Measurements from ENCODE around the gene ING2. TPM values are rescaled to one million over a fixed set of nuclear protein-coding genes. Genes with fewer than 3 reads are reported as not detected.

Gene ING2
- total and polyA plus RNA-seq, 4 donors, result 3.9 to 8.8 (median 5.1) TPM

DNA sequence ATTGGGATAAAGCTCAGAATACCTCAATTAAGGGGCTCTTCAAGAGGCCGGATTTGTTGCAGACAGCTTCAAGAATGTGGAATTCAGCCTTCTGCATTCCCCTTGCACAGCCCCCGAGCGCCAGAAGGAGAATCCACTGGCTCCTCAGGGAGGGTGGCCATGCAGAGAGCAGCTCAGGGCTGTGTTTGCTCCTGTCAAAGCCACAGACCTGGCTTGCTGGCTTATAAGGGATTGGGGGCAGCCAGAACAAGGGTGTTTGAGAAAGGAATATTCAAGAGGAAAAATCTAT, 36.8 kb downstream of the ING2 start:
- H3K36me3 ChIP-seq (ENCODE audit: control insufficient read depth in 4 of 4, insufficient read depth in 3 of 4, low read depth in 1 of 4, low read length in 3 of 4), result no peaks in the 10 kb centered on the region
- H3K9ac ChIP-seq (ENCODE audit: low read depth in 1 of 2, low read length in 2 of 2), result no peak overlapping the region
- H3K27ac ChIP-seq (ENCODE audit: low read depth in 1 of 2, low read length in 2 of 2), result no peak overlapping the region
- no peak for DNase-seq (ENCODE audit: low spot score)
- no peak overlapping the region for H3K4me3 ChIP-seq (ENCODE audit: low read depth in 1 of 3, low read length in 3 of 3)
- WGBS, result 62% methylated on average over 3 of the region's 3 CpGs
- TF ChIP-seq HNF4A (conservative IDR thresholded peaks at IDR 0.05), result no peak
- TF ChIP-seq, protein P1, sequence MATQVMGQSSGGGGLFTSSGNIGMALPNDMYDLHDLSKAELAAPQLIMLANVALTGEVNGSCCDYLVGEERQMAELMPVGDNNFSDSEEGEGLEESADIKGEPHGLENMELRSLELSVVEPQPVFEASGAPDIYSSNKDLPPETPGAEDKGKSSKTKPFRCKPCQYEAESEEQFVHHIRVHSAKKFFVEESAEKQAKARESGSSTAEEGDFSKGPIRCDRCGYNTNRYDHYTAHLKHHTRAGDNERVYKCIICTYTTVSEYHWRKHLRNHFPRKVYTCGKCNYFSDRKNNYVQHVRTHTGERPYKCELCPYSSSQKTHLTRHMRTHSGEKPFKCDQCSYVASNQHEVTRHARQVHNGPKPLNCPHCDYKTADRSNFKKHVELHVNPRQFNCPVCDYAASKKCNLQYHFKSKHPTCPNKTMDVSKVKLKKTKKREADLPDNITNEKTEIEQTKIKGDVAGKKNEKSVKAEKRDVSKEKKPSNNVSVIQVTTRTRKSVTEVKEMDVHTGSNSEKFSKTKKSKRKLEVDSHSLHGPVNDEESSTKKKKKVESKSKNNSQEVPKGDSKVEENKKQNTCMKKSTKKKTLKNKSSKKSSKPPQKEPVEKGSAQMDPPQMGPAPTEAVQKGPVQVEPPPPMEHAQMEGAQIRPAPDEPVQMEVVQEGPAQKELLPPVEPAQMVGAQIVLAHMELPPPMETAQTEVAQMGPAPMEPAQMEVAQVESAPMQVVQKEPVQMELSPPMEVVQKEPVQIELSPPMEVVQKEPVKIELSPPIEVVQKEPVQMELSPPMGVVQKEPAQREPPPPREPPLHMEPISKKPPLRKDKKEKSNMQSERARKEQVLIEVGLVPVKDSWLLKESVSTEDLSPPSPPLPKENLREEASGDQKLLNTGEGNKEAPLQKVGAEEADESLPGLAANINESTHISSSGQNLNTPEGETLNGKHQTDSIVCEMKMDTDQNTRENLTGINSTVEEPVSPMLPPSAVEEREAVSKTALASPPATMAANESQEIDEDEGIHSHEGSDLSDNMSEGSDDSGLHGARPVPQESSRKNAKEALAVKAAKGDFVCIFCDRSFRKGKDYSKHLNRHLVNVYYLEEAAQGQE (IDR thresholded peaks at IDR 0.05), result no peak
- no peak for TF ChIP-seq SP1 (IDR thresholded peaks at IDR 0.05)
- no peak for TF ChIP-seq JUND (IDR thresholded peaks at IDR 0.05)
- TF ChIP-seq RAD21 (IDR thresholded peaks at IDR 0.05), result no peak
- TF ChIP-seq TAF1 (conservative IDR thresholded peaks at IDR 0.05), result no peak
- no peak for TF ChIP-seq FOXA1 (IDR thresholded peaks at IDR 0.05)
- TF ChIP-seq, protein P2, sequence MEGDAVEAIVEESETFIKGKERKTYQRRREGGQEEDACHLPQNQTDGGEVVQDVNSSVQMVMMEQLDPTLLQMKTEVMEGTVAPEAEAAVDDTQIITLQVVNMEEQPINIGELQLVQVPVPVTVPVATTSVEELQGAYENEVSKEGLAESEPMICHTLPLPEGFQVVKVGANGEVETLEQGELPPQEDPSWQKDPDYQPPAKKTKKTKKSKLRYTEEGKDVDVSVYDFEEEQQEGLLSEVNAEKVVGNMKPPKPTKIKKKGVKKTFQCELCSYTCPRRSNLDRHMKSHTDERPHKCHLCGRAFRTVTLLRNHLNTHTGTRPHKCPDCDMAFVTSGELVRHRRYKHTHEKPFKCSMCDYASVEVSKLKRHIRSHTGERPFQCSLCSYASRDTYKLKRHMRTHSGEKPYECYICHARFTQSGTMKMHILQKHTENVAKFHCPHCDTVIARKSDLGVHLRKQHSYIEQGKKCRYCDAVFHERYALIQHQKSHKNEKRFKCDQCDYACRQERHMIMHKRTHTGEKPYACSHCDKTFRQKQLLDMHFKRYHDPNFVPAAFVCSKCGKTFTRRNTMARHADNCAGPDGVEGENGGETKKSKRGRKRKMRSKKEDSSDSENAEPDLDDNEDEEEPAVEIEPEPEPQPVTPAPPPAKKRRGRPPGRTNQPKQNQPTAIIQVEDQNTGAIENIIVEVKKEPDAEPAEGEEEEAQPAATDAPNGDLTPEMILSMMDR (IDR thresholded peaks at IDR 0.05; ENCODE audit: low read depth, low read length, missing input control), result no peak
- no peak for TF ChIP-seq ATF3 (IDR thresholded peaks at IDR 0.05)
- TF ChIP-seq RXRA (IDR thresholded peaks at IDR 0.05), result no peak
- no peak for TF ChIP-seq YY1 (IDR thresholded peaks at IDR 0.05)
- no peak for TF ChIP-seq HNF4G (IDR thresholded peaks at IDR 0.05)
- no peak for TF ChIP-seq MAX (IDR thresholded peaks at IDR 0.05)
- no peak for TF ChIP-seq GABPA (IDR thresholded peaks at IDR 0.05 in 1 of 2, conservative IDR thresholded peaks at IDR 0.05 in 1 of 2)
- TF ChIP-seq EGR1 (IDR thresholded peaks at IDR 0.05; ENCODE audit: low read depth in 2 of 2), result no peak
- TF ChIP-seq, protein P3, sequence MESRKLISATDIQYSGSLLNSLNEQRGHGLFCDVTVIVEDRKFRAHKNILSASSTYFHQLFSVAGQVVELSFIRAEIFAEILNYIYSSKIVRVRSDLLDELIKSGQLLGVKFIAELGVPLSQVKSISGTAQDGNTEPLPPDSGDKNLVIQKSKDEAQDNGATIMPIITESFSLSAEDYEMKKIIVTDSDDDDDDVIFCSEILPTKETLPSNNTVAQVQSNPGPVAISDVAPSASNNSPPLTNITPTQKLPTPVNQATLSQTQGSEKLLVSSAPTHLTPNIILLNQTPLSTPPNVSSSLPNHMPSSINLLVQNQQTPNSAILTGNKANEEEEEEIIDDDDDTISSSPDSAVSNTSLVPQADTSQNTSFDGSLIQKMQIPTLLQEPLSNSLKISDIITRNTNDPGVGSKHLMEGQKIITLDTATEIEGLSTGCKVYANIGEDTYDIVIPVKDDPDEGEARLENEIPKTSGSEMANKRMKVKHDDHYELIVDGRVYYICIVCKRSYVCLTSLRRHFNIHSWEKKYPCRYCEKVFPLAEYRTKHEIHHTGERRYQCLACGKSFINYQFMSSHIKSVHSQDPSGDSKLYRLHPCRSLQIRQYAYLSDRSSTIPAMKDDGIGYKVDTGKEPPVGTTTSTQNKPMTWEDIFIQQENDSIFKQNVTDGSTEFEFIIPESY (IDR thresholded peaks at IDR 0.05), result no peak
- H3K27me3 ChIP-seq (ENCODE audit: control insufficient read depth in 4 of 4, insufficient read depth in 4 of 4, low read length in 3 of 4), result no peaks in the 10 kb centered on the region
- H3K4me1 ChIP-seq (ENCODE audit: control insufficient read depth in 4 of 4, insufficient read depth in 4 of 4, low read length in 3 of 4), result no peaks in the 10 kb centered on the region
- H3K9me3 ChIP-seq (ENCODE audit: control insufficient read depth in 4 of 4, low read length in 3 of 4), result peaks cover 0 to 9% (median 4%) of the 10 kb centered on the region in 4 donors

GRCh38 chr4:183543435-183543834, 38.6 kb downstream of the ING2 start:
- Histone ChIP-seq H3K4me1 (ENCODE audit: control insufficient read depth in 4 of 4, insufficient read depth in 4 of 4, low read length in 3 of 4) (no peaks in the 10 kb centered on the region), H3K9ac (ENCODE audit: low read depth in 1 of 2, low read length in 2 of 2) (no peak overlapping the region), H3K27ac (ENCODE audit: low read depth in 1 of 2, low read length in 2 of 2) (no peak overlapping the region), H3K27me3 (ENCODE audit: control insufficient read depth in 4 of 4, insufficient read depth in 4 of 4, low read length in 3 of 4) (no peaks in the 10 kb centered on the region), H3K9me3 (ENCODE audit: control insufficient read depth in 4 of 4, low read length in 3 of 4) (peaks cover 0 to 9% (median 4%) of the 10 kb centered on the region in 4 donors), H3K4me3 (ENCODE audit: low read depth in 1 of 3, low read length in 3 of 3) (no peak overlapping the region), H3K36me3 (ENCODE audit: control insufficient read depth in 4 of 4, insufficient read depth in 3 of 4, low read depth in 1 of 4, low read length in 3 of 4) (no peaks in the 10 kb centered on the region)
- WGBS, result 84% methylated on average over 2 of the region's 2 CpGs
- no peak for DNase-seq (ENCODE audit: low spot score)
- TF ChIP-seq FOXA1 (IDR thresholded peaks at IDR 0.05) (no peak), MAX (IDR thresholded peaks at IDR 0.05) (no peak), GABPA (IDR thresholded peaks at IDR 0.05 in 1 of 2, conservative IDR thresholded peaks at IDR 0.05 in 1 of 2) (no peak), JUND (IDR thresholded peaks at IDR 0.05) (no peak), HNF4A (conservative IDR thresholded peaks at IDR 0.05) (no peak), YY1 (IDR thresholded peaks at IDR 0.05) (no peak), NR2F2 (IDR thresholded peaks at IDR 0.05) (no peak), EGR1 (IDR thresholded peaks at IDR 0.05; ENCODE audit: low read depth in 2 of 2) (no peak), TAF1 (conservative IDR thresholded peaks at IDR 0.05) (no peak), SP1 (IDR thresholded peaks at IDR 0.05) (no peak), FOXA2 (IDR thresholded peaks at IDR 0.05) (no peak), RAD21 (IDR thresholded peaks at IDR 0.05) (no peak), ATF3 (IDR thresholded peaks at IDR 0.05) (no peak), RXRA (IDR thresholded peaks at IDR 0.05) (no peak)
- TF ChIP-seq, protein P2 (IDR thresholded peaks at IDR 0.05; ENCODE audit: low read depth, low read length, missing input control), result no peak

Data from liver (tissue), 9 donors.